ENCODE results near the gene NHLRC3.
"Not testable (repeated sequence)": the region's sequence is repeated elsewhere in the genome, so short reads cannot be mapped to it uniquely, and the experiment has no call there.

NHLRC3 gene, protein sequence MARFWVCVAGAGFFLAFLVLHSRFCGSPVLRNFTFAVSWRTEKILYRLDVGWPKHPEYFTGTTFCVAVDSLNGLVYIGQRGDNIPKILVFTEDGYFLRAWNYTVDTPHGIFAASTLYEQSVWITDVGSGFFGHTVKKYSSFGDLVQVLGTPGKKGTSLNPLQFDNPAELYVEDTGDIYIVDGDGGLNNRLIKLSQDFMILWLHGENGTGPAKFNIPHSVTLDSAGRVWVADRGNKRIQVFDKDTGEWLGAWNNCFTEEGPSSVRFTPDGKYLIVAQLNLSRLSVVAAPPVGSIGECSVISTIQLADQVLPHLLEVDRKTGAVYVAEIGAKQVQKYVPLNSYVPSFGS

DNA sequence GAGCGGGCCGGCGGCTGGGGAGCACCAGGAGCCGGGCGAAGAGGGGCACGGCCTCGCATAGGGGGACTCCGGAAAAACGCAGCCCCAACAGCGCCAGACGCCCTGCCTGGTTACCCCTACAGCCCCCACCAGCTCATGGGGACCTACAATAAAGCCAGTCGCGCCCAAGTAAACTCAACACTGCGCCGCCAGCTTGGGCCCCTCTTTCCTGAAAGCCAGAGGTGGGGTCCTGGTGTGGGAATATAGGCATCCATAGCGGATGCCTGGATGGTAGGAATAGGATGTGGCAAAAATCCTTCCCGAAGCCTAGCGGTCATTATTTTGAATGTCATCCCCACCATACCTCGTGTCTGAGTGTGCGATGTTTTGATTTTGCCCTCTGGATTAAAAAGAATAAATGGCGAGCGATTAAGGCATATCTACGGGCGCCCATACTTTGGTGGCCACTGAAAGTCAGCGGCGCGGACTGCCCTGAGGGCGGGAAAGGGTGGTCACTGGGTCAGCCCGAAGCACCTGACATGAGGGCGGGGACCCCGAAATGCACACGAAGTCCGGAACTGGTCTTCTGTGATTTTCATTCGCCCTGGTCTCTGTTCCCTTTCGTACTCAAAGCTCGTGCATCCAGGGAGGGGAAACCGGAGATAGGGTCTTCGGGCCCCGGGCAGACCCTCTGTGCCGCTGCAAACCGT lies at the start of gene NHLRC3, which contains the start of gene PROSER1:
NHLRC3 (plus strand) TSS at position 577 of the 689 bp plus-strand sequence. CDS start 184 bp downstream, outside the sequence.
PROSER1 (minus strand) TSS at position 210 of the 689 bp plus-strand sequence. CDS start 847 bp downstream, outside the sequence.
- peak; percentile 87 to 92 (median 92) for DNase-seq

DNA sequence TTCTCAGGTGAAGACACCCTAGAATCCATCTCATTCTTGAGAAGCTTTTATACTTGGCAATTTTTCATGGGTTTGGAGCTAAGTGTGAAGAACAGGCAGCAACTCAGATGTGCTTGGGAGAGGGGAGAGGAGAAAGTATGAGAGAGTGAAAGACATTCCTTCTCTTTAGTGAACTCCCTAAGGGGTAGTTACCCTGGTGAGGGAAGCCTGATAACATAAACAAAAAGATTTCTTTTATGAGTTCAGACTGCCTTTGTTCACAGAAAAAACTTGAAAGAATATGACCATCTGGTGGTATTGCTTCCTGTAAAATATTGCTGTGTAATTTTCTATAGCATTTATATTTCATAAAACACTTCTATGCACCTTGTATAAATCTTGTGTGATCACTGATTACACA lies 47.6 kb upstream of the NHLRC3 start, which contains the start of gene STOML3:
STOML3 (minus strand) TSS at position 139 of the 400 bp plus-strand sequence; CDS start at position 29, 110 bp downstream.
- no peak for DNase-seq

DNA sequence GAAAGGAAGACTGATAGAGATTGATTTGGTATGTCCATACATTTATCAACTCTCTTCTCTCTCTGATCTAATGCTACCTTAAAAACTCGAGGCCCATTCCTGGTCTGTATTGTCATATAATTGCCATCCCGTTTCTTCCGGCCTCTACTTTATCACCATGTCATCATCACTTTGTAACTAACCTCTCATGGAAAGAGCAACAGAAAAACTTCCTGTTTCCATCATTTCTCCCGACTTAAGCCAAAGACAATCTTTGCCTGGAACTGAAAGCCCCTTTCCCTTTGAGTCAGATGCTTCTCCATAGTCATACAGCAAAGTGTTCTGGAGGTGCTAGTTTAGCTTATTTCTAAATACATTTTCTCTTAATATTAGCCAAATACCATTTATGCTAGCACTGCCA lies 44.9 kb upstream of the NHLRC3 start:
- DNase-seq: no peak

DNA sequence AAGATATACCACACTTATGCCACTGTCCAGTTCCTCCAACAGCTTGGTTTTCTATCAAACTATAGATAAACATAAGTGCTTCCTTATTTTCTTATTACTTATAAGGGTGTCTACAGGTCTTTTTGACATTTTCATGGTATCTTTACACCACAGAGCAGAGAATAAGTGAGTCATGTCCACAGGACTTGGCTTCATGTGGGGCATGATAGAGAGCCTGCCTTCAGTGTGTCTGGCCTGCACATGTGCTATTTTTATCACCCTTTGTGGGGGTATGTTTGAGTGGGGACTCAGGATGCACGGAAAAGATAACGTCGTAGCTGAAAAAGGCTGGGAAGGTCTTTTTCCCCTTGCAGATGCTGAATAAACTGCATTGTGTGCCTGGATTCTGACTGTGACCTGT lies 39.5 kb upstream of the NHLRC3 start:
- no peak for DNase-seq

DNA sequence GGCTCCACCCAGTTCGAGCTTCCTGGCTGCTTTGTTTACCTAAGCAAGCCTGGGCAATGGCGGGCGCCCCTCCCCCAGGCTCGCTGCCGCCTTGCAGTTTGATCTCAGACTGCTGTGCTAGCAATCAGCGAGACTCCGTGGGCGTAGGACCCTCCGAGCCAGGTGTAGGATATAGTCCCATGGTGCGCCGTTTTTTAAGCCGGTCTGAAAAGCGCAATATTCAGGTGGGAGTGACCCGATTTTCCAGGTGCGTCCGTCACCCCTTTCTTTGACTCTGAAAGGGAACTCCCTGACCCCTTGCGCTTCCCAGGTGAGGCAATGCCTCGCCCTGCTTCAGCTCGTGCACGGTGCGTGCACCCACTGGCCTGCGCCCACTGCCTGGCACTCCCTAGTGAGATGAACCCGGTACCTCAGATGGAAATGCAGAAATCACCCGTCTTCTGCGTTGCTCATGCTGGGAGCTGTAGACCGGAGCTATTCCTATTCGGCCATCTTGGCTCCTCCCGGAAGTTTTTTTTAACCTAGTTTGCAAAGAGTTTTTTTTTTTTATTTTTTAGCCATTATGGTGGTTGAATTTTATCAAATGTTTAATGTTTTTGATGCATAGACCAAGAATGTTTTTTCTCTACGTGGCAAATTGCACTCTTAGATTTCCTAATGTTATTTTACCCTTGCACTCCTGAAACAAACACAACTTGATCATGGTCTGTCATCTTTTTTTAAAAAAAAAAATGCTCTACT lies 31.7 kb upstream of the NHLRC3 start:
- not testable (repeated sequence) for DNase-seq

DNA sequence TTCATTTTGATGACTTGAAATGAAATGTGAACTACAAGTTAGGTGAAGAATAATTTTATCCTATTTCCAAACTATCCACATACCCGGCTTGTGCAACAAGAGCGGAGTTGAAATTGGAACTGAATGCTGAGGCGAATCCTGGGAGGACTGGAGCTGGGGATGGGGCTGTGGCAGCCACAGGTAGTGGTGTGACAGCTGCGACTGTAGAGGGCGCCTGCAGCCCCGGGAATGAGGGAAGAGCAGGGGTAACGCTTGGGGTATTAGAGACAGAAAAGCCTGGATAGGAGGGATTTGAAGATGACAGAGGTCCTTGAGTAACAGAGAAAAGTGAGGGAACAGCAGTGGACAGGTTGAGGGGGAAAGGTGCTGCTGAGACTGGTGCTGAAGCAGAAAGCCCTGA lies 25.6 kb upstream of the NHLRC3 start:
- no peak for DNase-seq

DNA sequence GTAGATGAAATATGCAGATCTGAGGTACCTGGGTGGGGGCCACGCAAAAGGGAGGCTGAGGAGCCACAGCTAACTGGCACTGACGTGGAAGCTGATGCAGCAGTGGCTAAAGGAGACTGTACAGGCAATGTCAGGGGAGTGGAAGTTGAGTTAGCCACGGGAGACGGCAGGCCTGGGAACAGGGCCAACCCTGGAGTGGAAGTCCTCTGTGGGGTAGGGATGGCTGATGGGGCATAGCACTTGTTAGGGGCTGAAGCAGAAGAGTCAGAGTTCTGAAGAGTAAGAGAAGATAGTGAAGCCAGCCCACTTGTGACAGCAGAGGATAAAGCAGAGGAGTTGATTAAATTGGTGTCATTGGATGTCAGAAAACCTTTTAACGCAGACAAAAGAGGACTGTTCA lies 24.8 kb upstream of the NHLRC3 start:
- DNase-seq: no peak

DNA sequence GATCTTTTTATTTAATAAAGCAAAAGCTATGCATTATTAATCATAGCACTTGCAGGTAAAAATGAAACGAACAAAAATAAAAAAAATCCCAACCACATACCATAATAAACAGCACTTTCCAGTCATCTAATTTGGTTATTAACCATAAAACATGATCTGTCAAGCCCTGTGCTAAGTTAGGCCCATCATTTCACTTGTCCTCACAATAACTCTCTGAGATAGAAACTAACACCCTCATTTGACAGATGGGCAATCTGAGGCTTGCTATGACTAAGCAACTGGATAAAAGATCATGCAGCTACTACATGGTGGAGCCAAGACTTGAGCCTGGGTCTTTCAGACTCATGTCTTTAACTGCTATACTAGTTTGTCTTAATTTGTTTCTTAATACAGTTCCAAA lies 22.2 kb upstream of the NHLRC3 start:
- no peak for DNase-seq

DNA sequence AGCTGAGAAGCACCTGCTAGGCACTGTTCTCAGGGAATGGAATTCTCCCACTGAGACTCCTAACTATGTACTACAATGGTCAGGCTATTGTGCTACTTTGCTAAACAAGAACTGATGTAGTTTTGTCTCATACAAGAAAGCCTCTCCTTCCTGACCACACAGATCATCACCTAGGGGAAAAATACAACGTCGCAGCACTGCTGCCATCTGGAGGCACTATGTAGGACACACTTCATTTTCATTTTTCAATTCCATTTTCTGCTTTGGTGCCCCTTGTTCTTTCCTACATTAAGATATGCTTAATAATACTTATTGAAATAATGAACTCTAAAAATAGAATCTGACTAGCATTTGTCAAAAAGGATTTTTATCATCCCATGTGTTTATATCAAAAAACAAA lies 21.5 kb upstream of the NHLRC3 start:
- no peak for DNase-seq

DNA sequence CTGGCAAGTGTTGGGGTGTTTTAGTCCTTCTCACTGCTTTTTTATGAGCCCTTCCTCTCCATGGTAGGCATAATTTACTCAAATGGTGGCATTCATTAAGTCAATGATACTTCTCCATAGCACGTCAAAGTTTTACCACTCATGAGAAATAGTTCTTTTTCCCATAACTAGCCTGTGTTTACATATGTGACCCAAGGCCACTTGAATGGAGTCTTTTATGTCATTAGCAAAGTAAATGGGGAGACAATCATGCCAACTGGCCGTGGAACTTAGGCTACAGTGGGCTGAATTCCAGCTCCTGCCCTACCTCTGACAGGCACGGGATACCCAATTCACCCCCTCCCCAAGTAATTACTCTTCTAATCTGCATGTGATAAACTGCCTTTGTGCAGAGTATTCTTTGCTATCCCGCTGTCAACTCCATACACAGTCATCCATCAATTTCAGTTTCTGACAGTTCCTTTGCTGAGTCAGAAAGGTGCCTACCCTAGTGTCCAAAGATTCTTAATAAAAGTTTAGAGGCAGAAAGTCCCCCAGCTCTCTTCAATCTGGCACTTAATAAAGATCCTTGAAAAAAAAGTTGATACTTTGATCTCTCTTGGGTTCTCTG lies 17.3 kb upstream of the NHLRC3 start:
- no peak for DNase-seq

DNA sequence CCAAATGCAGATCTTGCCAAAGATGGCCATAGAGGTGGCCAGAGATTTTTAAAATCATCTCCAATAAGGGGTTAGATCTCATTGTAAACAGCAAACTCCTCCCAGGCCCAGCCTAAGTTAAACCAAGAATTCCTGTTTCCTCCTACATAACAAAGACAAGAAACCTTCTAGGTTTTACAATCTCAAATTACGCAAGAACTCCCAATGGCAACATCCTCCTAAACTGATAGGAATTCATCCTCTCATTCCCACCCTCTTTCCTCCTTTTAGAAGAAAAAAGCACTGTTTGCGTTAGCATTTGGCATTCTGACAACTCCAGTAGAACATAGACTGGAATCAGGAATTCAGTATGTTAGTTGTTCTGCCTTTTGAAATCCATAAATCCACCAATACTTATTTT lies 14.9 kb upstream of the NHLRC3 start:
- DNase-seq: no peak

DNA sequence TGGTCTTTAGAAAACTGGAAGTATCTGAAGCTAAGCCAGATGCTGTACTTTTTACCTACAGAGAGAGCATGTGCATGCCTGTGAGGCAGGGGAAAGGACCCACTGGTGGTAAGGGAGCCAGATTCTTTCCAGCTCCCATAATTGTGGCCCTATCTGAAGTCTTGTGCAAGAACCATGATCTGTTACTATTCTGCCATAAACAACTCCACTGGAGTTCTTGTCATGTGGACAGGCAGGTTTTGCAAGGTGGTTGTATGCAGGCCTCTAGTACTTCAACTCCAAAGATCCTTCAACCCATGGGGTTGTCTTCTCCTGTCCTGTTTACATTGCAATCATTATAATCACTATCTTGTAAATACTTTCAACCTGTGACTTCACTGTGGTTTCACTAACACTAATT lies 14.5 kb upstream of the NHLRC3 start:
- DNase-seq: no peak

DNA sequence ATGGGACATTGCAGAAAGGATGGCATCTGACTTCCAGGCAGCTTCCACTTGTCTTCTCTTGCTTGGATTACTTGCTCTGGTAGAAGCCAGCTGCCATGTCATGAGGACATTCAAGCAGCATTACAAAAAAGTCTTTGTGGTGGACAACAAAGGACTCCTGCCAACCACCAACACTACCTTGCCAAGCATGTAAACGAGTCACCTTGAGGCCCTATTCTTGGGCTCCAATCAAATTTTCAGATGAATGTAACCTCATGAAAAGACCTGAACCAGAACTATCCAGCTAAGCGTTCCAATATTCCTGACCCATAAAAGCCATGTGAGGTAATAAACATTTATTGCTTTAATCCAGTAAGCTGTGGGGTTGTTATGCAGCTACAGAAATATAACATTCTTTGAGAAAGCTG lies 12.8 kb upstream of the NHLRC3 start:
- DNase-seq: no peak

DNA sequence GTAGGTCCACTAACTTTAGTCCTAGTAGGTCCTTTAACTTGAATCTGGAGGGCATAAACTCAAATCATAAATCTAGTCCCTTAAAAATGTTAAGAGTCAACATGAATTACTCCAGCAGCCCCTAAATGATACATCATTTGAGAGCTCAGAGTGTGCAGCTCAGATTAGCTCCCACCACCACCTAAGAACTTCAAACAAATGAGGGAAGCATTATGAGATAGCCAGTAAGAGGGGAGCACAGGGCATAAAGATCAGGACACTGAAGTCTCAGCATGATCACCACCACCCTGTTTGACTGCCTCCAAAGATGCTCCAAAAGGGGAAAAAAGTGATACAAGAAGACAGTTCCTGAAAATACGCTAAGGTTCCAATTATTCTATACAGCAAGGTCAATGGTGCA lies 6.1 kb upstream of the NHLRC3 start:
- no peak for DNase-seq

DNA sequence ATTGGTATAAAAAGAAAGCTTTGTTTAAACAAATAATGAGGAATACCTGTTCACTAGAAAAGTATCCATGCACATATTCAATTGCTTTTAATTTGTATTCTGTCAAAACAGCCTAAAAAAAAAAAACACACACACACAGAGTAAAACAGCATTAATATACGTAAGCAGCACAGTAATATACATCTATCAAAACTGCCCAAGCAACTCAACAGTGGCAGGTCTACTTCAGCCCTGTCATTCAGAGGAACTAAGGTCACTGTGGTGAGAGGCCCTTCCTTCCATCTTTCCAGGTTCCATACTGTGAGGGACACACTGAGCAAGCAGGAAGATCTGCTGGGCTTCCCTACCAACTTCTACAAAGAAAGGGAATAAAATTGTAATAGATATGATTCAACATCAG lies 4.2 kb upstream of the NHLRC3 start:
- DNase-seq: no peak

DNA sequence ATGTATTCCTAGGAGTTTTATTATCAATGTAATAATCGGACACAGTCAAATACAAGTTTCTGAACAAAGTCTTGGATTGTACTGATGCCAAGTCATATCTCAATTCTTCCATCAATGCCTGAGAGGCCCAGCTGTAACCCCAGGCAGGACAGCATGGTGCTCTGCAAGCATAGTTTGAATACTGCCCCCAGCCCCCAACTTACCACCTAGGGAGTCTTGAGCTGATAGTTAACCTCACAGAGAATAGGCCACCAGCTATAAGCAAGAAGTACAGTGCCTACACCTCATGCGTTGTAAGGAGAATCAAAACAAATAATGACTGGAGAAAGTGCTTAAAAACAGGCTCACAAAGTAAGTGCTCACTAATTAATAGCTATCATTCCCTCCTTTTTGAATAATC lies 3.1 kb upstream of the NHLRC3 start:
- no peak for DNase-seq

DNA sequence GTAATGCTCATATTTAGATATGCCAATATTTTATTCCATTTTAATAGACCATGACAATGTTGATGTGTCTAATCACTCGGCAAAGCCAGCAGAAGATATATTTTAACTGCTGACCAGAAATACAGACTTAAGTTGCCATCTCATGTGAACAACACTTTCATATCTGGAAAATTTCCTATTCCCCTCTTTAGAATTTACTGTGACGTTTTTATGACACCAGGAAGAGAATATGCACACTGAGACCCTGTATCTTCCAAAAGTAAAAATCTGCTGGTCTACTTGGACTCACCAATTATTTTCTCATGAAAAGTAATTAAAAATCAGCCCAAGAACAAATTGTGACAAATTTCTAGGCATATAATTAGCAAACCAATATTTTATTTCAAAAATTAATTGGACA lies 2.5 kb upstream of the NHLRC3 start:
- DNase-seq: no peak

DNA sequence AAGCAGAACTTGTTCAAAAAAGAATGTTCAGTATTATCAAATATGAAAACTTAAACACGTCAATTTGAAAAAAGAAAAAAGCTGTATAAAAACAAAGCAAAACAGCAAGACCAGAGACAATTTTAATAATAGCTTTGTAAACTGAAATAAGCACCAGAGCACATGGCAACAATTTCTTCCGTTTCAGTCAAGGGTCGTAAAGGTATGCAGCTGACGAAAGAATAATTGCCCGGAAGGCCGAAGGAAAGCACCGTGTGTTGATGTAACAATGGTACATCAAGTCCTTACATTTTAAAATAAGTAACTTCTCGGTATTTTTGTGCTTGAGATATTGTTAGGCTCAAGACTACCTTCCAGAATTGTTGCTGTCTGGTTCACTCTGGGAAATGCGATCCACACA lies 2.0 kb upstream of the NHLRC3 start:
- DNase-seq: peak in 1 of 3 donors; percentile 5

DNA sequence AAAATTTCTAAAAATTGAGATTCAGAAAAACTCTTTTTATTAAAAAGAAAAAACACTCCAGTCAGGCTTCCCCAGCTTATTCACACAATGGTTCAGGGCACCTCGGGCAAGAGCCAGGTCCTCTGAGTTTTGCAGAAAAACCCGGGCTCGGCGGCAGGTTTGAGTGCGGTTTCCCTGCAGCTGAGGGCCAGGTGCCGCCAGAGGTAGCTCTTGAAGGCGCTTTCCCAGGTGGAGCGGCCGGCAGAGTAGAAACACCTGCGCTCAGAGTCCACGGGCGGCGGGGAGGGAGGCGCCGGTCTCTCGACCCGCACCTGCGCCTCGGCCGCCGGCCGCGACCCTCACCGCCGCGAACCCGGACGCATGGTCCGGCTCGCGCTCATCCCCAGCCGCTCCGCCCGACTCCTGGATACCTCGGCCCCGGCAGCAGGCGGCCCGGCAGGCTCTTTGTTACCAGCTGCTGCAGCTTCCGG lies 811 bp upstream of the NHLRC3 start:
- DNase-seq: no peak

DNA sequence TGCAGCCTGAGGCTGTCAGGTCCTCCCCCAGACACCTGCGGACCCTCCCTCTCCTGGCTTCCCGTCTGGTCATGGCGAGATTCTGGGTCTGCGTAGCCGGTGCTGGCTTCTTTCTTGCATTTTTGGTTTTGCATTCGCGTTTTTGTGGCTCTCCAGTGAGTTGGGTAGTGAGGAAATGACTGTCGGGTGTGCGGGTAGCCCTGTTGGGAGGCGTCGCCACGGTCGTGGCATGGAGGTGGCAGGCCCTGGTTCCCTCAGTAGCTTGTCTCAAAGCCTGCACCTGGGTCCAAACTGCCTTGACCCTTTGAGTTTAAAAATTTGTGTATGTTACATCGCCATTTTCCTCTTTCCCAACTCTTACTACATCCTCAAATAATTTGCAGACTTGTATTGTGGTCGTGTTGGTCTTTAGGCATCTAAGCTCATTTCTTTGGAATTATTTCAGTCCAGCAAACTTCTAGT lies 344 bp downstream of the NHLRC3 start:
- DNase-seq: peak; percentile 44 to 47 (median 45)

DNA sequence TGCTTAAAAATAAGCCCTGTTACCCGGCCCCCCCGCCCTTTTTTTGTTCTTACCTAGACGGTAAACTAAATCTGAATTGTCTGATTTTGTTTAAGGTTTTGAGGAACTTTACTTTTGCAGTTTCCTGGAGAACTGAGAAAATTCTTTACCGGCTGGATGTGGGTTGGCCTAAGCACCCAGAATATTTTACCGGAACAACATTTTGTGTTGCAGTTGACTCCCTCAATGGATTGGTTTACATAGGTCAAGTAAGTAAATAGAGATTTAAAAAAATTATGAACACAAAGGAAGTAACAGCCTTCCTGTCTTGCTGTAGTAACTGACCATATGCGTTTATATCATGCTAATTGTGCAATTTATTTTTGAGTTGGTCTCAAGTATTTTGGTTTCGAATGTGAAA lies 785 bp downstream of the NHLRC3 start:
- DNase-seq: peak; percentile 19 to 58 (median 36)

DNA sequence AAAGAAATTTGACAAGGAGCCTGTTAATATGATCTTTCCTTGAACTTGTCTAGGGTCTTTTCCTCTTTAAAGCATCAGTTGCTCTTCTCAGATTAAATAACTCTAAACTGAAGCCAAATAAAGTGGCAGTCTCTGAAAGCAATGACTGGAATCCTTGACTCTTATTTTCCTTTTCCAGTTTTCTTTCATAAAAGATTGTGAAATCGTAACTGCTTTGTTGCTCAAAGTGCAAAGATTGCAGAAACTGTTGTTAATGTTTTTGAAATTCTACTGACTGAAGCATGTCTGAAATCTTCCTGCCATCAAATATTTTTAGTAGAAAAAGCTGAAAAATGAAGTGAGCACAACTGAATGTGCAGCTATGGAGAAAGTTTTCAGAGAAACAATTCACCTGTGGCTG lies 1.9 kb downstream of the NHLRC3 start:
- DNase-seq: peak; percentile 8 to 67 (median 51)

DNA sequence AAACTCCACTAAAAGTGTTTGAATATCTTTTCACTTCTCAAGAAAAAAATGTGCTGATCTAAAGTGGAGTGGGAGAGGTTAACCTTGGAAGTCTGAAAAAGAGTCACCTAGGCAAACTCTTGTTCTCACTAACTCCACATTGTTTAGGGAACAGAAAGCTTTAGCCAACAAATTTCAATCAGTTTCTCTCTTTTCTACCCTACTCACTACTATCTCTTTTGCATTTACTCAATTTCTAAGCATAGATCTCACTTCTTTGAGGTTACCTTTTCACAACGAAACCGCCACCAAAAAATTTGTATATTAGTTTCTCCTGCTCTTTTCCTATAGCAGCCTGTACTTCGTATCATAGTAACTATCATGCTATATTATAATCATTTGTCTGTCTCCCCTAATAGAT lies 6.3 kb downstream of the NHLRC3 start:
- DNase-seq: no peak
